ENCODE measurements around the gene LIX1. TPM values are rescaled to one million over a fixed set of nuclear protein-coding genes. Genes with fewer than 3 reads are reported as not detected.

Gene LIX1
- total RNA-seq, 1 experiment from 2014 or later = not detected

DNA sequence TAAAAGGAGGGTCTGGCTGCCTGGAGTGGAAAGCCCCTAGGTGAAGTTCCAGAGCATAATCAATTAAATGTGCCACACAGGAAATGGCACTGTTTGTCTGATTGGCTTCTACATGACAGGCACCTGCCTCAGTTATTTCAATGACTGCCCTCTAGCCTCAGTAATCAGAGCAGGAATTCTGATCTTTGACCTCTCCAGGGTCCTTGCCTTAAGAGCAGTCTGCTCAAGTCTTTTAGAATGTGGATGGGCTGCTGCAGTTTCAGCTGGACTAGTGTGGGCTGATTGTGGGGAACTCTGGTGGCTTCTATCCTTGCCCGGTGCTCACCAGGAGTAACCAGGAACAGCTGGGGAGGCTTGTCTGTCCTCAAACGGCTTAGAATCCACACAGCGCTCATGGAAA lies 98.9 kb downstream of the LIX1 start:
- Histone ChIP-seq H3K9me3 (ENCODE audit: low read length) (no peaks in the 10 kb centered on the region), H3K9ac (ENCODE audit: low read length) (no peak overlapping the region), H3K4me3 (ENCODE audit: low read length) (no peak overlapping the region), H3K4me2 (ENCODE audit: low read depth, low read length, poor library complexity, severe bottlenecking) (no peak overlapping the region), H3K4me1 (ENCODE audit: low read length) (peaks cover 14% of the 10 kb centered on the region), H2AFZ (ENCODE audit: low read length) (no peak overlapping the region), H3K27ac (ENCODE audit: low read length) (no peak overlapping the region), H3K27me3 (ENCODE audit: low read length) (no peaks in the 10 kb centered on the region), H3K9me2 (replicated peaks; ENCODE audit: insufficient read depth, low read length) (no peaks in the 10 kb centered on the region), H3K36me3 (ENCODE audit: insufficient read depth, low read length) (no peaks in the 10 kb centered on the region), H4K20me1 (ENCODE audit: insufficient read depth, low read depth, low read length) (no peaks in the 10 kb centered on the region), H3K79me2 (ENCODE audit: low read length) (no peaks in the 10 kb centered on the region)
- no peak for DNase-seq

DNA sequence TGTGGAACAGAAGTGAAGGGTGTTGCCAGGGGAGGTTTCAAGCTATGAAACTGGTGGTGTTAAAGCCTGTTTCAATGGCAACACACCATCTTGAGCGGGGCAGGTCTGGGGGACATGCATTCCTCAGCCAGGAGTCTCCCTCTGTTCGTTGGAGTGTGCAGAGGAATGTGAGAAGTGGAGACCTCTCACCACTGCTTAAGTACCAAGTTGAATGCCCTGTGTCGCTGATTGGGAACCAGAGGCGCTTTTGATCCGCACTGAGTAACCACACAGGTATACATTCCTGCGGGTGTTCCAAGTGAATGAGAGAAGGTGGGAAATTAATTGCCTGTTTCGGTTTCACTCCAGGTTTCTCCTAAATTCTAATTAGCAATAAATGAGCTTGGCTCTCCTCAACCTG lies 99.4 kb downstream of the LIX1 start:
- H2AFZ ChIP-seq (ENCODE audit: low read length) = no peak overlapping the region
- H3K36me3 ChIP-seq (ENCODE audit: insufficient read depth, low read length) = no peaks in the 10 kb centered on the region
- no peaks in the 10 kb centered on the region for H3K9me2 ChIP-seq (replicated peaks; ENCODE audit: insufficient read depth, low read length)
- no peak overlapping the region for H3K27ac ChIP-seq (ENCODE audit: low read length)
- H3K4me2 ChIP-seq (ENCODE audit: low read depth, low read length, poor library complexity, severe bottlenecking) = no peak overlapping the region
- H3K27me3 ChIP-seq (ENCODE audit: low read length) = no peaks in the 10 kb centered on the region
- H3K9me3 ChIP-seq (ENCODE audit: low read length) = no peaks in the 10 kb centered on the region
- peaks cover 14% of the 10 kb centered on the region for H3K4me1 ChIP-seq (ENCODE audit: low read length)
- no peaks in the 10 kb centered on the region for H4K20me1 ChIP-seq (ENCODE audit: insufficient read depth, low read depth, low read length)
- no peak overlapping the region for H3K4me3 ChIP-seq (ENCODE audit: low read length)
- no peaks in the 10 kb centered on the region for H3K79me2 ChIP-seq (ENCODE audit: low read length)
- H3K9ac ChIP-seq (ENCODE audit: low read length) = no peak overlapping the region
- DNase-seq = no peak

Small RNAs within 50 kb of the gene (small RNA-seq; reads per million reads assigned to genes)
- not detected for gene RNU1-73P

Other genes starting within 250 kb of the LIX1 start
- gene LNPEP, start 206.5 kb downstream of the LIX1 start, total RNA-seq (2014; rRNA removed; shearing (Covaris generic); ENCODE audit: low replicate concordance) = 38.2 and 92.3 TPM in 2 replicates
- 28.9 and 34.7 TPM in 2 replicates for gene RIOK2, start 40.6 kb upstream of the LIX1 start, total RNA-seq (2014; rRNA removed; shearing (Covaris generic); ENCODE audit: low replicate concordance)